Upper lobe of right lung (tissue), 1 donor: Measurements from ENCODE around the gene ZEB1. TPM values are rescaled to one million over a fixed set of nuclear protein-coding genes. Genes with fewer than 3 reads are reported as not detected.
A peak's percentile ranks its signal among the peaks of the same experiment; 100 is the strongest.

Experiments used
- ATAC-seq: fragments of 200-7000 bp; cut with Tn5 transposase; one replicate; pipeline ENCODE4 v1.9.1; 2020; ENCODE audit warnings: mild to moderate bottlenecking, moderate library complexity
- DNase-seq: peaks from one replicate; pipeline ENCODE4 v3.0.0-alpha.2; 2020
- H3K27ac ChIP-seq: fragments of 200-600 bp; one replicate; pipeline ENCODE4 v1.8.0; 2022
- H3K27me3 ChIP-seq: fragments of 200-600 bp; one replicate; pipeline ENCODE4 v1.8.0; 2022; ENCODE audit warnings: mild to moderate bottlenecking
- H3K36me3 ChIP-seq: fragments of 200-600 bp; one replicate; pipeline ENCODE4 v1.8.0; 2022
- H3K4me1 ChIP-seq: fragments of 200-600 bp; one replicate; pipeline ENCODE4 v1.8.0; 2022
- H3K4me3 ChIP-seq: fragments of 200-600 bp; one replicate; pipeline ENCODE4 v1.8.0; 2022; ENCODE audit warnings: mild to moderate bottlenecking
- H3K9me3 ChIP-seq: fragments of 200-600 bp; one replicate; pipeline ENCODE4 v1.8.0; 2022
- CTCF ChIP-seq: fragments of 200-600 bp; IDR thresholded peaks from one replicate; pipeline ENCODE4 v1.8.0; 2022; ENCODE audit warnings: antibody characterized with exemption
- intact Hi-C: fragments of 100-400 bp; cut with DNase I; formaldehyde crosslinking; loops from one replicate; pipeline ENCODE4 v1.11.0; 2022
- total RNA-seq: library from RNA; stranded (reverse); fragmentation: NEBNext Ultra II Directional; extraction: Animal tissue kit (Norgen Biotek cat#: 25700); gene quantifications from one replicate; pipeline ENCODE4 v1.2.1, GENCODE V29; 2021
- donor health status: DM: no; HTN: yes; CAD: no; lungs with severe emphysema.

ZEB1 gene
- total RNA-seq, 1 donor from 2014 or later = 55.2 TPM

DNA sequence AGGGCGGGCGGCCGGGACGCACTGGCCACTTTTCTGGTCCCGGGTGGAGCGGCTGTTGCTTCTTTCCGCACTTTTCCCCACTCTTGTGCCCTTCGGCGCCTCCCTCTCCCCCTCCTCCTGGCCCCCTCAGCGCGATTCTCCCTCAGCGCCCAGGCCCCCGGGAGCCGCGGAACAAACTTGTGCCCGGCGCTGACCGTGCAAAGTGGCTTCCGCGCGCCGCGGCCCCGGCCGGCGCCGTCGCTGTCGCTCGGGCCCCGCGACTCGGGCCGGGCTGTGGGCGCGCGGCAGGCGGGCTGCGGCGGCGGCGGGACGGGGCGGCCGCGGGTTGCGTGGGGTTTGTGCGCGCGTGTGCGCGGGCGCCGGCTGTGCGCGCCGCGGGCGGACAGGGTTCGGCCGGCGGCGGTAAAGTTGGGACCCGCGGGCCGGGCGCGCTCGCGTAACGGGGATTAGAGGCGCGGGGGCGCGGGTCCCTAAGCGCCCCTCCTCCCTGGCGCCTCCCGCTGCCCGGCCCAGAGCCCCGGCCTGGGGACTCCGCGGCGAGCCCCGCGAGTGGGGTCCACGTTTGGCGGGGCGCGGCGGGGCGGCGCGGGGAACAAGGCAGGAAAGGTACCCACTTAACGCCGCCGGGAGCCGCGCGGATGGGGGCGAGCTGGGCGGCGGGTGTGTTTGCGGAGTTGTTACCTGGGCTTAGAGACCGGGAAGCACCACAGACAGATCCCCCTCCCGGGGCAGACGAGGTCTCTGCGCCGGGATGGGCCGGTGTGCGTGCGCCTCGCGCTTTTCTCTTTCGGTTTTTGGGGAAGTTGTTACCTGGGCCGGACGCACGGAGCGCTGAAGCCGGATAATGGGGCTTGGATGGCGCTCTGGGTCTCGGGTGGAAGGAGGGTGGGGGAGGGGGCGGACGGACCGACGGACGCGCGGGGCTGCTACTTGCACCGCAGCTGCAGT is 860 bp downstream of the ZEB1 start:
- Histone ChIP-seq H3K36me3 (no peaks in the 10 kb centered on the region), H3K4me1 (peaks cover 11% of the 10 kb centered on the region), H3K4me3 (peak overlapping the region; percentile 88), H3K9me3 (no peaks in the 10 kb centered on the region), H3K27me3 (peaks cover 18% of the 10 kb centered on the region), H3K27ac (peak overlapping the region; percentile 89)
- peak; percentile 5 for ATAC-seq
- intact Hi-C loops = no loop called here
- peak; percentile 70 for DNase-seq
- TF ChIP-seq CTCF = no peak

- intact Hi-C loops = no loop called here
- no peak for TF ChIP-seq CTCF
- peaks cover 18% of the 10 kb centered on the region for H3K27me3 ChIP-seq
- no peak for ATAC-seq
- H3K4me3 ChIP-seq = peak overlapping the region; percentile 88
- no peaks in the 10 kb centered on the region for H3K9me3 ChIP-seq
- H3K27ac ChIP-seq = peak overlapping the region; percentile 89
- H3K36me3 ChIP-seq = no peaks in the 10 kb centered on the region
- peaks cover 11% of the 10 kb centered on the region for H3K4me1 ChIP-seq
- no peak for DNase-seq
Measured at GRCh38 chr10:31320550-31321211, 1.7 kb downstream of the ZEB1 start.

DNA sequence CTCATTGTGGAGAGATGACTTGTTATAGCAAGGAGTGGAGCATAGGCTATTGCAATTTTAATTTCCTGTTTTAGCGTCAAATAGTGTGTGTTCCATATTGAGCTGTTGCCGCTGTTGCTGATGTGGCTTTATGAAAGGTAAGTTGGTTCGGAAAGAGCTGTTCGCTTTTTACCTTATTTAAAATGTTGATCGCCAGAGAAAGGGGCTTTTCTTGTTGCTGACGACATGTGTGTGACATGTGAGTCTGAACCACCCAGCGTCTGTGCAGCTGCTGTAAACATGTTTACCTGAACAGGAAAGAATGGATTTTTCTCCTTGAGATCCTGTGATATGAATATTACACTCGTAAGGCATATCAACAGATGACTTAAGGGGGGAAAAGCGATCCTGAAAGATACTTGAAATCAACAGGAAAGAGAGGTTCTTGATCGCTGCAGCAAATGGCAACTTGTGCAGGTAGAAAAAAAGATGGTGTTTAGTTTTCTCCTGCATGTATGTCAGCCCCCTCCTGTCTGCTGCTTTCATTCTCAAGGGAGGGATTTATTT is 2.5 kb downstream of the ZEB1 start:
- Histone ChIP-seq H3K4me1 (peaks cover 11% of the 10 kb centered on the region), H3K9me3 (no peaks in the 10 kb centered on the region), H3K27me3 (peaks cover 18% of the 10 kb centered on the region), H3K36me3 (no peaks in the 10 kb centered on the region), H3K27ac (no peak overlapping the region), H3K4me3 (peak overlapping the region; percentile 88)
- intact Hi-C loops = no loop called here
- no peak for TF ChIP-seq CTCF
- DNase-seq (no peak), ATAC-seq (no peak)

DNA sequence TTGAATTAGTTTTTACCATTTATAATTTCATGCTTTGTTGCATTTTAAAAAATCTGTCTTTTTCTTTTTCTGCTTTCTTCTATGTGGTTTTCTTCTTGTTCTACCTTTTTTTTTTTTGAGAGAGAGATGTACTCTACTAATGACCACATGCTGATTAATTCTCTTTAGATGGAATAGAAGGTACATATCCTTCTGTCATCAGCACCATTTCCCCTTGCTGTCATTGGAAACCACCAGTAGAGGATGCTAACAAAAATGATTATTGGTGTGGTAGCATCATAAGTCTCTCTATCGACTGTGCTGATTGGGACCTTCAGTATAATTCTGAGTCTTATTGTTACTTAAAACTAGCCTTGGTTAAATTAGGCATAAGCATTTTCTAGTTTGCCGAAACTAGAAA is 3.6 kb downstream of the ZEB1 start:
- peak; percentile 26 for TF ChIP-seq CTCF
- Histone ChIP-seq H3K36me3 (no peaks in the 10 kb centered on the region), H3K27ac (no peak overlapping the region), H3K27me3 (peaks cover 18% of the 10 kb centered on the region), H3K4me3 (no peak overlapping the region), H3K4me1 (peaks cover 11% of the 10 kb centered on the region), H3K9me3 (no peaks in the 10 kb centered on the region)
- ATAC-seq = no peak
- DNase-seq = no peak
- intact Hi-C loops = no loop called here

DNA sequence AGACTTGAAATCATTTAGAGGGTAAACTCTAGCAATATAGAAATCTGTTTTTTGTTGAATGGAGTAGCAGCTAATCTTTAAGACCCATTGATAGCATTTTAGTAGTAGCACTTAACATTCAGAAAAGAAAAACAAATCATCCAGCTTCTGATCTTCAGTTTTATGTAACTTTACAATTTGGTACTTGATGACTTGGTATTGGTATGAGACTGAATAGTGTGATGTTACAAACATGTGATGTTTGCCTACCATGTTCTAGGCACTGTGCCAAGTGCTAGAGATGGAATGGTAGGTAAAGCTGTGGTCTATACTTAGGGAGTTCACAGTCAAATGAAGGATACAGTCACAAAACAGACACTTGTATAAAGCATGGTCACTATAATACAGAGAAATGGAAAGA is 21.3 kb downstream of the ZEB1 start:
- Histone ChIP-seq H3K4me1 (no peaks in the 10 kb centered on the region), H3K36me3 (no peaks in the 10 kb centered on the region), H3K27ac (no peak overlapping the region), H3K4me3 (no peak overlapping the region), H3K9me3 (no peaks in the 10 kb centered on the region), H3K27me3 (no peaks in the 10 kb centered on the region)
- ATAC-seq = no peak
- DNase-seq = no peak
- TF ChIP-seq CTCF = no peak
- intact Hi-C loops = no loop called here
